Endothelial cell of umbilical vein (primary cell): ENCODE data around the gene GAGE12H. TPM values are rescaled to one million over a fixed set of nuclear protein-coding genes. Genes with fewer than 3 reads are reported as not detected.

Source experiments
- BruUV-seq: library from RNA; stranded (reverse); fragments of 400-500 nt; replicated peaks from 2 replicates; lab custom pipeline; 2021; lab: Mats Ljungman, UMichigan
- CTCF ChIA-PET: fragments of 300-600, 350-600 bp; sonication (Branson Sonifier 250); formaldehyde crosslinking; loops from one replicate; lab custom pipeline; 2021; ENCODE audit warnings: antibody characterized with exemption, inconsistent platforms; lab: Charles Lee
- POLR2A ChIA-PET: fragments of 300-600, 350-600 bp; sonication (Branson Sonifier 250); formaldehyde crosslinking; loops from one replicate; lab custom pipeline; 2021; ENCODE audit warnings: antibody characterized with exemption, inconsistent platforms; lab: Charles Lee
- DNase-seq: peaks from one replicate; pipeline ENCODE4 v3.0.0-alpha.2; 2011; ENCODE audit warnings: low read depth, low spot score
- FAIRE-seq: peaks from 2 replicates; lab custom pipeline; 2011; peaks lifted over from hg19 to GRCh38; lab: Jason Lieb, UNC
- H2AFZ ChIP-seq: 2 replicates; pipeline ENCODE4 v1.6.0; 2012; ENCODE audit warnings: low read depth, low read length, control low read depth, inconsistent platforms
- H3K27ac ChIP-seq: 2 replicates; pipeline ENCODE4 v1.5.1; 2011; ENCODE audit warnings: low read depth, mild to moderate bottlenecking, control low read depth, low read length, moderate library complexity; ENCODE audit not compliant: insufficient read depth
- H3K27me3 ChIP-seq, 2 experiments: 2 replicates each; pipeline versions ENCODE4 v1.6.0 to v1.6.1; 2011; ENCODE audit warnings: low read length in 2 of 2, mixed read lengths in 1 of 2; ENCODE audit not compliant: control insufficient read depth in 2 of 2, insufficient read depth in 2 of 2
- H3K36me3 ChIP-seq, 2 experiments: 2 replicates in 1 of 2; 3 replicates in 1 of 2; pipeline ENCODE4 v1.5.1; 2011; ENCODE audit warnings: low read length in 2 of 2, mild to moderate bottlenecking in 1 of 2, moderate library complexity in 1 of 2; ENCODE audit not compliant: control insufficient read depth in 2 of 2, insufficient read depth in 2 of 2; ENCODE audit errors: extremely low read depth in 1 of 2
- H3K4me1 ChIP-seq: 3 replicates; pipeline ENCODE4 v1.5.1; 2011; ENCODE audit warnings: mild to moderate bottlenecking, low read length; ENCODE audit not compliant: control insufficient read depth, insufficient read depth; ENCODE audit errors: extremely low read depth
- H3K4me2 ChIP-seq: 2 replicates; pipeline ENCODE4 v1.6.1; 2011; ENCODE audit warnings: low read length, control low read depth, mixed read lengths; ENCODE audit not compliant: insufficient read depth
- H3K4me3 ChIP-seq, 3 experiments: fragments of 200-600 bp in 1 of 3; sonication (generic), shearing (Covaris generic) in 1 of 3; replicated peaks in 1 of 3; 2 replicates each; pipeline ENCODE4 v1.5.1; 2011 to 2016; ENCODE audit warnings: control low read depth in 3 of 3, low read length in 3 of 3, mild to moderate bottlenecking in 2 of 3, inconsistent platforms in 1 of 3, low read depth in 1 of 3, moderate library complexity in 1 of 3; ENCODE audit not compliant: insufficient read depth in 1 of 3
- H3K79me2 ChIP-seq: 2 replicates; pipeline ENCODE4 v1.6.0; 2012; ENCODE audit warnings: low read length, inconsistent platforms; ENCODE audit not compliant: control insufficient read depth, insufficient read depth
- H3K9ac ChIP-seq: replicated peaks from 2 replicates; pipeline ENCODE3; 2011; ENCODE audit warnings: low read length, control low read depth; ENCODE audit not compliant: insufficient read depth; ENCODE audit errors: extremely low read depth
- H3K9me1 ChIP-seq: replicated peaks from 3 replicates; pipeline ENCODE4 v1.6.0; 2011; ENCODE audit warnings: mild to moderate bottlenecking, low read length; ENCODE audit not compliant: control insufficient read depth, insufficient read depth; ENCODE audit errors: extremely low read depth
- H3K9me3 ChIP-seq: replicated peaks from 2 replicates; pipeline ENCODE4 v1.5.1; 2012; ENCODE audit warnings: low read length, inconsistent platforms; ENCODE audit not compliant: control insufficient read depth, insufficient read depth
- H4K20me1 ChIP-seq: replicated peaks from 2 replicates; pipeline ENCODE3; 2011; ENCODE audit warnings: mild to moderate bottlenecking, low read length; ENCODE audit not compliant: control insufficient read depth, insufficient read depth; ENCODE audit errors: extremely low read depth
- EZH2 ChIP-seq: IDR thresholded peaks from 2 replicates; pipeline ENCODE4 v1.6.1; 2012; ENCODE audit warnings: borderline replicate concordance, low read depth, mild to moderate bottlenecking, moderate library complexity, low read length, inconsistent platforms; ENCODE audit not compliant: severe bottlenecking
- FOS ChIP-seq: IDR thresholded peaks from 2 replicates; pipeline ENCODE4 v1.6.1; 2011; ENCODE audit warnings: mild to moderate bottlenecking, low read length, moderate library complexity, borderline replicate concordance; ENCODE audit not compliant: insufficient read depth
- GATA2 ChIP-seq: IDR thresholded peaks from 2 replicates; pipeline ENCODE4 v1.7.0; 2011; ENCODE audit warnings: low read depth, mild to moderate bottlenecking, moderate library complexity, mixed read lengths, low read length; ENCODE audit not compliant: insufficient read length, insufficient read depth
- JUN ChIP-seq: IDR thresholded peaks from 2 replicates; pipeline ENCODE4 v1.6.1; 2011; ENCODE audit warnings: borderline replicate concordance, low read depth; ENCODE audit not compliant: insufficient read length, insufficient read depth
- MAX ChIP-seq: IDR thresholded peaks from 2 replicates; pipeline ENCODE4 v1.6.1; 2011; ENCODE audit not compliant: insufficient read depth, insufficient read length
- MYC ChIP-seq: IDR thresholded peaks from one replicate; pipeline ENCODE4 v1.6.1; 2011; ENCODE audit warnings: mild to moderate bottlenecking, low read depth, low read length
- POLR2A ChIP-seq: IDR thresholded peaks from 2 replicates; pipeline ENCODE4 v1.6.1; 2012; ENCODE audit warnings: low read depth, mild to moderate bottlenecking, control low read depth, low read length
- POLR2AphosphoS5 ChIP-seq: IDR thresholded peaks from 2 replicates; pipeline ENCODE4 v1.6.1; 2012; ENCODE audit warnings: low read depth, mild to moderate bottlenecking, control low read depth, low read length, moderate library complexity; ENCODE audit not compliant: insufficient read depth
- dilution Hi-C: fragments of 300-500 bp; cut with MboI; formaldehyde crosslinking; loops from one replicate; pipeline ENCODE4 v1.15.0; 2019; ENCODE audit warnings: low sequenced_read_pairs; ENCODE audit not compliant: extremely low pct_ligation_motif_present
- intact Hi-C: fragments of 100-400 bp; cut with micrococcal nuclease; formaldehyde crosslinking; loops from one replicate; pipeline ENCODE4 v1.10.0; 2022
- polyA plus RNA-seq, 4 experiments: library from polyadenylated mRNA; depleted of rRNA in 3 of 4; stranded (reverse) in 3 of 4; unstranded in 1 of 4; fragments of >200 nt; gene quantifications; 2 replicates each; pipeline versions ENCODE4 v1.2.1 to v1.2.3, GENCODE V29; 2011 to 2012; ENCODE audit warnings: missing spikeins in 1 of 4
- total RNA-seq: library from RNA; stranded (reverse); gene quantifications from 2 replicates; pipeline ENCODE4 v1.2.3, GENCODE V29; 2021
- TF ChIP-seq, protein P1 (sequence below), 2 donors: IDR thresholded peaks; 1 replicate in 1 of 2; 2 replicates in 1 of 2; pipeline ENCODE4 v1.5.1; 2011; ENCODE audit warnings: low read length in 2 of 2, mild to moderate bottlenecking in 2 of 2, moderate library complexity in 2 of 2, control low read depth in 1 of 2, inconsistent platforms in 1 of 2, low read depth in 1 of 2; ENCODE audit not compliant: insufficient read depth in 1 of 2; ENCODE audit errors: extremely low read depth in 1 of 2

Gene GAGE12H
- total and polyA plus RNA-seq, 2 donors (not counting 3 experiments of a cell fraction or from before 2014, with no cell fraction given): not detected

DNA sequence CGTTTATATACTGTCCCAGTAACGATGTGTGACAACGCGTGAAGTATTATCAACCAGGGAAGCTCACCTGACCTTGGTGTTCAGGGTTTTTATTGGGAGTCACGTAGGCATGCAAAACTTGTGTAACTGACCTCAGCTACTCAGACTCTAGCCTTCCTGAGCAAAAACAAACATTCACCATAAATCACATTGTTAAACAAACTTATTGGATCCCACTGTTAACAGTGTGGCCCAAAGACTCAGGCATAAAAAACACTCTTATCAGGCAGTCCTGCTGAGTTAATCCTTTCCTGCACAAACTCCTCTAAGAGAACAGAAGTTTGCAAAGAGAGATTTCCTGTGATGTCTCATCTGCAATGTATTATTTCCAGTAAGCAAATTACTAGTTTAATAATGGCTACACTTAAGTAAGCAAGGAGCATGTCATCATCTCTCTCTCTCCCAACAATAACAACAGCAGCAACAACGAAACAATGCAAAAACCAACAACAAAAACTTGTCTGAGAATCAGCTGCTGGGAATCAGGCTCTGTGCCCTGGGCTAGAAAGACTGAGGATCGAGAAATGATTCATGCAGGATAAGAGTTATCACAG is 31.1 kb downstream of the GAGE12H start:
- Histone ChIP-seq H4K20me1 (no peaks in the 10 kb centered on the region), H2AFZ (no peak overlapping the region), H3K36me3 (no peaks in the 10 kb centered on the region), H3K9me3 (no peaks in the 10 kb centered on the region), H3K27ac (no peak overlapping the region), H3K4me2 (no peak overlapping the region), H3K9me1 (no peaks in the 10 kb centered on the region), H3K4me3 (no peak overlapping the region), H3K4me1 (no peaks in the 10 kb centered on the region), H3K27me3 (no peaks in the 10 kb centered on the region), H3K9ac (no peak overlapping the region), H3K79me2 (no peaks in the 10 kb centered on the region)
- BruUV-seq: no TSS peak
- dilution Hi-C loops: no loop called here
- no peak for TF ChIP-seq MAX
- TF ChIP-seq EZH2: no peak
- TF ChIP-seq, protein P1, sequence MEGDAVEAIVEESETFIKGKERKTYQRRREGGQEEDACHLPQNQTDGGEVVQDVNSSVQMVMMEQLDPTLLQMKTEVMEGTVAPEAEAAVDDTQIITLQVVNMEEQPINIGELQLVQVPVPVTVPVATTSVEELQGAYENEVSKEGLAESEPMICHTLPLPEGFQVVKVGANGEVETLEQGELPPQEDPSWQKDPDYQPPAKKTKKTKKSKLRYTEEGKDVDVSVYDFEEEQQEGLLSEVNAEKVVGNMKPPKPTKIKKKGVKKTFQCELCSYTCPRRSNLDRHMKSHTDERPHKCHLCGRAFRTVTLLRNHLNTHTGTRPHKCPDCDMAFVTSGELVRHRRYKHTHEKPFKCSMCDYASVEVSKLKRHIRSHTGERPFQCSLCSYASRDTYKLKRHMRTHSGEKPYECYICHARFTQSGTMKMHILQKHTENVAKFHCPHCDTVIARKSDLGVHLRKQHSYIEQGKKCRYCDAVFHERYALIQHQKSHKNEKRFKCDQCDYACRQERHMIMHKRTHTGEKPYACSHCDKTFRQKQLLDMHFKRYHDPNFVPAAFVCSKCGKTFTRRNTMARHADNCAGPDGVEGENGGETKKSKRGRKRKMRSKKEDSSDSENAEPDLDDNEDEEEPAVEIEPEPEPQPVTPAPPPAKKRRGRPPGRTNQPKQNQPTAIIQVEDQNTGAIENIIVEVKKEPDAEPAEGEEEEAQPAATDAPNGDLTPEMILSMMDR (IDR thresholded peaks at IDR 0.05; ENCODE audit: extremely low read depth in 1 of 2, insufficient read depth in 1 of 2, low read depth in 1 of 2, low read length in 2 of 2): no peak
- no peak for TF ChIP-seq FOS
- TF ChIP-seq JUN: no peak
- TF ChIP-seq GATA2: no peak
- no peak for TF ChIP-seq POLR2AphosphoS5
- TF ChIP-seq MYC: no peak
- no peak for TF ChIP-seq POLR2A
- ChIA-PET POLR2A (no interaction called here), CTCF (no interaction called here)
- intact Hi-C loops: no loop called here
- DNase-seq: peak; percentile 17
- FAIRE-seq: no peak
